ENCODE measurements around the gene ALG14.

DNA sequence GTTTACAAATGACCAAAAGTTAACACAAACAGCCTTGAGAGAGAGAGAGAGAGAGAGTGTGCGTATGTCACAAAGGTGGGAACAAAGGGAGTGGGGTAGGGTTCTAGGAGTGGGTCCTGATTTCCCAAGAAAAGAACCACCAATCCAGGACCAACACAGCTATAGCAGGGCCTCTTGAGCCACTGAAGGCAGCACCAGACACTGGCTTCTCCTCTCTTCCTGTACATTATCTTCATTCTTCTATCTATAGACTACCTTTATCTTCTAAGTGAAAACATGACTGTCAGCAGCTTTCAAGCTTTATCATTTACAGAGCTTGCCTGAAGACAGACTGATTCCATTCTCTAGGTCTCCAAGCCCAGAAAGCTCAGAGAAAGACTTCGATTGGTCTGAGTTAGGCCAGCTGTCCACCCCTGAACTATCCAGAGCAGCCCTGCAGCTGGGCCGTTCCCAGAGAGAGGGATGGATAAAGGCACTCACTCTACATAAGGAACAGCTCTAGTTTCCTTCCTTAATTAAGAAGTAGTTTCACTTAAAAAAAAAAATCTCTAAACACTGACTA lies 11.2 kb downstream of the ALG14 start:
- TF ChIP-seq, protein P1, sequence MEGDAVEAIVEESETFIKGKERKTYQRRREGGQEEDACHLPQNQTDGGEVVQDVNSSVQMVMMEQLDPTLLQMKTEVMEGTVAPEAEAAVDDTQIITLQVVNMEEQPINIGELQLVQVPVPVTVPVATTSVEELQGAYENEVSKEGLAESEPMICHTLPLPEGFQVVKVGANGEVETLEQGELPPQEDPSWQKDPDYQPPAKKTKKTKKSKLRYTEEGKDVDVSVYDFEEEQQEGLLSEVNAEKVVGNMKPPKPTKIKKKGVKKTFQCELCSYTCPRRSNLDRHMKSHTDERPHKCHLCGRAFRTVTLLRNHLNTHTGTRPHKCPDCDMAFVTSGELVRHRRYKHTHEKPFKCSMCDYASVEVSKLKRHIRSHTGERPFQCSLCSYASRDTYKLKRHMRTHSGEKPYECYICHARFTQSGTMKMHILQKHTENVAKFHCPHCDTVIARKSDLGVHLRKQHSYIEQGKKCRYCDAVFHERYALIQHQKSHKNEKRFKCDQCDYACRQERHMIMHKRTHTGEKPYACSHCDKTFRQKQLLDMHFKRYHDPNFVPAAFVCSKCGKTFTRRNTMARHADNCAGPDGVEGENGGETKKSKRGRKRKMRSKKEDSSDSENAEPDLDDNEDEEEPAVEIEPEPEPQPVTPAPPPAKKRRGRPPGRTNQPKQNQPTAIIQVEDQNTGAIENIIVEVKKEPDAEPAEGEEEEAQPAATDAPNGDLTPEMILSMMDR (IDR thresholded peaks at IDR 0.05), result no peak
- TF ChIP-seq EP300 (IDR thresholded peaks at IDR 0.05), result no peak
